GM18520 (cell line): Measurements from ENCODE around the gene MUC6.

Experiments used
- ATAC-seq: cut with Tn5 transposase; IDR thresholded peaks from one replicate; pipeline ENCODE4 v1.9.1; 2021; ENCODE audit not compliant: unreplicated experiment

Gene MUC6

GRCh38 chr11:1073261-1073724, 36.8 kb upstream of the MUC6 start:
- ATAC-seq: no peak

- ATAC-seq: no peak
These were observed 36.3 kb upstream of the MUC6 start for GRCh38 chr11:1072821-1073231.

GRCh38 chr11:1072116-1072820, 35.8 kb upstream of the MUC6 start:
- no peak for ATAC-seq

GRCh38 chr11:1071571-1072115, 35.1 kb upstream of the MUC6 start:
- no peak for ATAC-seq

- ATAC-seq: no peak
These were observed 34.3 kb upstream of the MUC6 start for GRCh38 chr11:1070594-1071462.

GRCh38 chr11:1069740-1070139, 33.2 kb upstream of the MUC6 start:
- no peak for ATAC-seq

- ATAC-seq: no peak
These were observed 31.4 kb upstream of the MUC6 start for GRCh38 chr11:1067812-1068496.

GRCh38 chr11:1064167-1064566, 27.6 kb upstream of the MUC6 start:
- no peak for ATAC-seq

GRCh38 chr11:1062075-1062820, 25.7 kb upstream of the MUC6 start:
- ATAC-seq: no peak

- ATAC-seq: no peak
These were observed 24.5 kb upstream of the MUC6 start for GRCh38 chr11:1060852-1061616.

- ATAC-seq: no peak
These were observed 23.9 kb upstream of the MUC6 start for GRCh38 chr11:1060410-1060809.

- ATAC-seq: no peak
These were observed 23.2 kb upstream of the MUC6 start for GRCh38 chr11:1059759-1060158.

- ATAC-seq: no peak
These were observed 21.3 kb upstream of the MUC6 start for GRCh38 chr11:1057806-1058205.

GRCh38 chr11:1055990-1056771, 19.7 kb upstream of the MUC6 start:
- no peak for ATAC-seq

- no peak for ATAC-seq
These were observed 18.7 kb upstream of the MUC6 start for GRCh38 chr11:1055109-1055703.

GRCh38 chr11:1054143-1055108, 17.9 kb upstream of the MUC6 start:
- no peak for ATAC-seq

GRCh38 chr11:1053121-1053901, 16.8 kb upstream of the MUC6 start:
- no peak for ATAC-seq
